ENCODE data around the gene EGFL8. TPM values are rescaled to one million over a fixed set of nuclear protein-coding genes. Genes with fewer than 3 reads are reported as not detected.

The EGFL8 gene
- total RNA-seq, 2 experiments from 2014 or later: 6.0 to 8.6 TPM

DNA sequence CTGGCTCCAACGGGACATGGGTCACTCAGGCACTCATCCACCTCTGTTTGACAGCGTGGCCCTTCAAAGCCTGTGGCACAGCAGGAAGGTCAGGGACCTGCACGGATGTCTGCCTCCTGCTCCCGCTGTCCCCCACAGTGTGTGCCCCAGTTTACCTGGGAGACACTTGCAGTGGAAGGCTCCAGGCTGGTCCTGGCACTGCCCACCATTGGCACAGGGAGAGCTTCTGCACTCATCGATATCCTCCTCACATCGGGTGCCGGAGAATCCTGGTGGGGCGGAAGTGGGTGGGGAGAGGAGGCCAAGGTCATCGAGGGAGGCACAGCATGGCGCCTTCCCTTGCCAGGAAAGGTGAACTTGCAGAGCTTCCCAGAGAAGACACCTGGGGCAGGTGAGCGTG lies 52.6 kb downstream of the EGFL8 start:
- ChIA-PET POLR2A (no interaction called here), CTCF (no interaction called here)
- H3K4me3 Mint-ChIP-seq: no peak overlapping the region
- no peak for DNase-seq
- peaks cover 2% of the 10 kb centered on the region for H3K27me3 Mint-ChIP-seq
- H3K27ac Mint-ChIP-seq: no peak overlapping the region
- H3K36me3 Mint-ChIP-seq (ENCODE audit: low read depth): no peaks in the 10 kb centered on the region
- H3K4me1 Mint-ChIP-seq: no peaks in the 10 kb centered on the region
- H3K9me3 Mint-ChIP-seq: no peaks in the 10 kb centered on the region

Small RNA genes lying within 50 kb of the gene (microRNA-seq; reads per million reads assigned to microRNA genes)
- gene MIR6721 (ENCODE audit: borderline microRNAs expressed, borderline replicate concordance): not detected
- gene MIR6833 (ENCODE audit: borderline microRNAs expressed, borderline replicate concordance): 0.84 reads per million

Other genes starting within 250 kb of the EGFL8 start
- gene C2, start 236.9 kb upstream of the EGFL8 start, total RNA-seq: 1 to 10 TPM in 1 of 2 experiments, under 1 TPM in 1; 0.57 to 1.3 TPM
- gene CFB, start 218.5 kb upstream of the EGFL8 start, total RNA-seq: under 1 TPM in 1 of 2 experiments, not detected in 1; 0.37 TPM
- 10 to 100 TPM; 65.2 to 72.3 TPM for gene NELFE, start 205.6 kb upstream of the EGFL8 start, total RNA-seq
- 100 to 1,000 TPM in 1 of 2 experiments, 10 to 100 TPM in 1; 88.0 to 101 TPM for gene SKIC2, start 205.4 kb upstream of the EGFL8 start, total RNA-seq
- 10 to 100 TPM; 20.4 to 21.8 TPM for gene DXO, start 192.5 kb upstream of the EGFL8 start, total RNA-seq
- 1 to 10 TPM; 3.0 to 4.2 TPM for gene C4A, start 182.5 kb upstream of the EGFL8 start, total RNA-seq
- 1 to 10 TPM; 2.0 to 2.2 TPM for gene C4B, start 149.8 kb upstream of the EGFL8 start, total RNA-seq
- under 1 TPM in 1 of 2 experiments, not detected in 1; 0.12 TPM for gene CYP21A2, start 126.2 kb upstream of the EGFL8 start, total RNA-seq
- 1 to 10 TPM; 3.9 to 6.7 TPM for gene TNXB, start 55.3 kb upstream of the EGFL8 start, total RNA-seq
- gene ATF6B, start 36.3 kb upstream of the EGFL8 start, total RNA-seq: 100 to 1,000 TPM; 141 to 142 TPM
- 1 to 10 TPM; 6.6 to 7.8 TPM for gene FKBPL, start 34.3 kb upstream of the EGFL8 start, total RNA-seq
- gene PRRT1, start 12.7 kb upstream of the EGFL8 start, total RNA-seq: under 1 TPM; 0.17 to 0.23 TPM
- 1 to 10 TPM; 8.3 to 9.2 TPM for gene PPT2, start 10.5 kb upstream of the EGFL8 start, total RNA-seq
- 10 to 100 TPM; 47.3 to 52.0 TPM for gene AGPAT1, start 11.5 kb downstream of the EGFL8 start, total RNA-seq
- gene RNF5, start 13.8 kb downstream of the EGFL8 start, total RNA-seq: 10 to 100 TPM; 39.8 to 49.7 TPM
- gene AGER, start 19.7 kb downstream of the EGFL8 start, total RNA-seq: 10 to 100 TPM; 45.4 to 47.1 TPM
- gene PBX2, start 25.6 kb downstream of the EGFL8 start, total RNA-seq: 10 to 100 TPM; 98.2 to 98.4 TPM
- 100 to 1,000 TPM; 274 to 282 TPM for gene GPSM3, start 28.0 kb downstream of the EGFL8 start, total RNA-seq
- under 1 TPM; 0.20 to 0.27 TPM for gene NOTCH4, start 59.5 kb downstream of the EGFL8 start, total RNA-seq
- not detected for gene TSBP1, start 207.3 kb downstream of the EGFL8 start, total RNA-seq
- not detected for gene BTNL2, start 242.6 kb downstream of the EGFL8 start, total RNA-seq